Naive thymus-derived CD8-positive, alpha-beta T cell (primary cell): ENCODE measurements around the gene RNF14. TPM values are rescaled to one million over a fixed set of nuclear protein-coding genes. Genes with fewer than 3 reads are reported as not detected.
"Not testable (repeated sequence)": the region's sequence is repeated elsewhere in the genome, so short reads cannot be mapped to it uniquely, and the experiment has no call there.

Experiments
- ATAC-seq, 2 donors: fragments of 150-1000 bp; cut with Tn5 transposase in 1 of 2; sonication (Bioruptor Pico), chemical (Tn5 transposase) in 1 of 2; 1 replicate in 1 of 2; 2 replicates in 1 of 2; pipeline ENCODE4 v1.10.0; 2021; ENCODE audit warnings: mild to moderate bottlenecking in 2 of 2, moderate library complexity in 2 of 2
- POLR2A ChIA-PET: fragments of 350-600 bp; sonication (Branson Sonifier 250); formaldehyde crosslinking; loops from one replicate; lab custom pipeline; 2021; ENCODE audit warnings: antibody characterized with exemption; lab: Charles Lee
- DNase-seq, 10 donors: peaks; one replicate each; pipeline versions ENCODE4 v3.0.0 to v3.0.0-alpha.2; 2020 to 2022
- H3K27ac Mint-ChIP-seq, 10 donors: one replicate each; pipeline ENCODE4 v1.8.0; 2020 to 2022; ENCODE audit warnings: mild to moderate bottlenecking in 10 of 10, mixed read lengths in 10 of 10, moderate library complexity in 4 of 10, inconsistent platforms in 1 of 10
- H3K27me3 Mint-ChIP-seq, 5 donors: one replicate each; pipeline ENCODE4 v1.8.0; 2021 to 2022; ENCODE audit warnings: mixed read lengths in 5 of 5
- H3K36me3 Mint-ChIP-seq, 3 donors: one replicate each; pipeline ENCODE4 v1.8.0; 2020 to 2022; ENCODE audit warnings: mixed read lengths in 3 of 3, mild to moderate bottlenecking in 2 of 3, inconsistent platforms in 1 of 3
- H3K4me1 Mint-ChIP-seq, 4 donors: one replicate each; pipeline ENCODE4 v1.8.0; 2021 to 2022; ENCODE audit warnings: mixed read lengths in 4 of 4
- H3K4me3 Mint-ChIP-seq, 10 donors: one replicate each; pipeline ENCODE4 v1.8.0; 2020 to 2022; ENCODE audit warnings: mild to moderate bottlenecking in 10 of 10, mixed read lengths in 10 of 10, moderate library complexity in 6 of 10, inconsistent platforms in 1 of 10
- H3K9me3 Mint-ChIP-seq, 9 donors: one replicate each; pipeline ENCODE4 v1.8.0; 2020 to 2022; ENCODE audit warnings: mixed read lengths in 9 of 9, mild to moderate bottlenecking in 3 of 9, inconsistent platforms in 1 of 9, moderate library complexity in 1 of 9
- polyA plus RNA-seq, 3 donors: library from polyadenylated mRNA; unstranded; fragments of 300-500 nt; fragmentation: Illumina TruSeq; gene quantifications; one replicate each; pipeline ENCODE4 v1.2.3, GENCODE V29; 2021
- total RNA-seq, 8 experiments: library from RNA in 2 of 8; stranded (reverse) in 2 of 8; gene quantifications; one replicate each; pipeline ENCODE4 v1.2.3 and lab custom pipeline; 2021 to 2026

Gene RNF14, protein sequence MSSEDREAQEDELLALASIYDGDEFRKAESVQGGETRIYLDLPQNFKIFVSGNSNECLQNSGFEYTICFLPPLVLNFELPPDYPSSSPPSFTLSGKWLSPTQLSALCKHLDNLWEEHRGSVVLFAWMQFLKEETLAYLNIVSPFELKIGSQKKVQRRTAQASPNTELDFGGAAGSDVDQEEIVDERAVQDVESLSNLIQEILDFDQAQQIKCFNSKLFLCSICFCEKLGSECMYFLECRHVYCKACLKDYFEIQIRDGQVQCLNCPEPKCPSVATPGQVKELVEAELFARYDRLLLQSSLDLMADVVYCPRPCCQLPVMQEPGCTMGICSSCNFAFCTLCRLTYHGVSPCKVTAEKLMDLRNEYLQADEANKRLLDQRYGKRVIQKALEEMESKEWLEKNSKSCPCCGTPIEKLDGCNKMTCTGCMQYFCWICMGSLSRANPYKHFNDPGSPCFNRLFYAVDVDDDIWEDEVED
- total RNA-seq (10 to 100 TPM; 31.3 to 31.6 TPM), polyA plus RNA-seq (10 to 100 TPM; 27.4 to 40.1 (median 30.1) TPM), total RNA-seq (lab: John Stamatoyannopoulos, UW) (17.5 to 63.2 (median 45.4) reads per million in 6 experiments)

- H3K9me3 Mint-ChIP-seq: no peaks in the 10 kb centered on the region
- H3K4me1 Mint-ChIP-seq: peaks cover 7 to 39% (median 32%) of the 10 kb centered on the region in 4 donors
- peak within 1 kb of the TSS; percentile 92 to 99 (median 96) for H3K4me3 Mint-ChIP-seq
- H3K27ac Mint-ChIP-seq: peak within 1 kb of the TSS; percentile 92 to 99 (median 97)
- POLR2A ChIA-PET: interaction anchor here (0.5 to 2.8 kb wide), 29 partner anchors 9 to 830 kb away, joined by 3 to 49 read pairs (median 5); partner anchors contain the start of genes DELE1, FCHSD1, GNPDA1 and HDAC3
- H3K27me3 Mint-ChIP-seq: no peaks in the 10 kb centered on the region
- ATAC-seq (peak; percentile 94 to 96), DNase-seq (peak; percentile 91 to 96 (median 94))
- H3K36me3 Mint-ChIP-seq: peaks cover 0 to 18% (median 6%) of the 10 kb centered on the region in 3 donors
These were observed at the start of gene RNF14 for GRCh38 chr5:141968914-141969608. RNF14 (plus strand) TSS chr5:141969105; CDS start chr5:141973589, 4,484 bp downstream.

- POLR2A ChIA-PET: no interaction called here
- ATAC-seq (no peak), DNase-seq (no peak)
- peaks cover 7 to 22% (median 16%) of the 10 kb centered on the region in 4 donors for H3K4me1 Mint-ChIP-seq
- H3K9me3 Mint-ChIP-seq: no peaks in the 10 kb centered on the region
- H3K4me3 Mint-ChIP-seq: no peak overlapping the region
- H3K36me3 Mint-ChIP-seq: peaks cover 0 to 5% (median 0%) of the 10 kb centered on the region in 3 donors
- peaks cover 9 to 27% (median 12%) of the 10 kb centered on the region in 5 donors for H3K27me3 Mint-ChIP-seq
- H3K27ac Mint-ChIP-seq: peak overlapping the region in 2 of 10 donors; percentile 13 to 38
These were observed 49.4 kb upstream of the RNF14 start for GRCh38 chr5:141919218-141920119.

DNA sequence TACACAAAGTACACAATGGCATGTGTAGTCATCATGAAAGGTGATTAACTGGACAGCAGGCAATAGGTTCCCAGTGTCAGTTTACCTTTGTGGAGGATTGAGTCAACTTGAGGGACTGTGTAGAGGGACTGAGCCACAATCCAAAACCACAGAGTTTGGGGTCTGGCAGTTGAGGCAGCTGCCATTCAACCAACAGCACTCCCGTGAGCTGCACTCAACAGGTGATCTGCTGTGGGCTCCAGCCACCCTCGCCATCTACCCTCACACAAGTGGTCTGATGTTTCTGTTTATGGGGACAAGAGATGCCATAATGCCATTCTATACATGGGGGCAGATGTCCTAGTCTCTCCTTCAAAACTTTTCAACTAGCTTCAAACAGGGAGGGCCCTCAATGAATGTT lies 48.1 kb upstream of the RNF14 start:
- peaks cover 4 to 16% (median 8%) of the 10 kb centered on the region in 5 donors for H3K27me3 Mint-ChIP-seq
- peaks cover 10 to 28% (median 20%) of the 10 kb centered on the region in 4 donors for H3K4me1 Mint-ChIP-seq
- POLR2A ChIA-PET: no interaction called here
- H3K27ac Mint-ChIP-seq: peak overlapping the region in 2 of 10 donors; percentile 25 to 31
- H3K36me3 Mint-ChIP-seq: peaks cover 0 to 11% (median 4%) of the 10 kb centered on the region in 3 donors
- peak overlapping the region in 2 of 10 donors; percentile 27 to 76 for H3K4me3 Mint-ChIP-seq
- no peaks in the 10 kb centered on the region for H3K9me3 Mint-ChIP-seq
- no peak for DNase-seq
- no peak for ATAC-seq

GRCh38 chr5:141922827-141923447 lies 46.0 kb upstream of the RNF14 start:
- POLR2A ChIA-PET: interaction anchor here (0.7 to 2.5 kb wide), 17 partner anchors 8 to 305 kb away, joined by 3 to 30 read pairs (median 5); partner anchors contain the start of genes ARAP3, DIAPH1, FCHSD1 and HDAC3
- Mint-ChIP-seq H3K4me3 (peak overlapping the region; percentile 88 to 96 (median 94)), H3K27ac (peak overlapping the region; percentile 93 to 98 (median 98)), H3K36me3 (peaks cover 0 to 29% (median 8%) of the 10 kb centered on the region in 3 donors), H3K4me1 (peaks cover 19 to 37% (median 28%) of the 10 kb centered on the region in 4 donors)
- not testable (repeated sequence) for H3K27me3 Mint-ChIP-seq, H3K9me3 Mint-ChIP-seq, ATAC-seq
- DNase-seq: peak in 1 of 10 donors; percentile 2

DNA sequence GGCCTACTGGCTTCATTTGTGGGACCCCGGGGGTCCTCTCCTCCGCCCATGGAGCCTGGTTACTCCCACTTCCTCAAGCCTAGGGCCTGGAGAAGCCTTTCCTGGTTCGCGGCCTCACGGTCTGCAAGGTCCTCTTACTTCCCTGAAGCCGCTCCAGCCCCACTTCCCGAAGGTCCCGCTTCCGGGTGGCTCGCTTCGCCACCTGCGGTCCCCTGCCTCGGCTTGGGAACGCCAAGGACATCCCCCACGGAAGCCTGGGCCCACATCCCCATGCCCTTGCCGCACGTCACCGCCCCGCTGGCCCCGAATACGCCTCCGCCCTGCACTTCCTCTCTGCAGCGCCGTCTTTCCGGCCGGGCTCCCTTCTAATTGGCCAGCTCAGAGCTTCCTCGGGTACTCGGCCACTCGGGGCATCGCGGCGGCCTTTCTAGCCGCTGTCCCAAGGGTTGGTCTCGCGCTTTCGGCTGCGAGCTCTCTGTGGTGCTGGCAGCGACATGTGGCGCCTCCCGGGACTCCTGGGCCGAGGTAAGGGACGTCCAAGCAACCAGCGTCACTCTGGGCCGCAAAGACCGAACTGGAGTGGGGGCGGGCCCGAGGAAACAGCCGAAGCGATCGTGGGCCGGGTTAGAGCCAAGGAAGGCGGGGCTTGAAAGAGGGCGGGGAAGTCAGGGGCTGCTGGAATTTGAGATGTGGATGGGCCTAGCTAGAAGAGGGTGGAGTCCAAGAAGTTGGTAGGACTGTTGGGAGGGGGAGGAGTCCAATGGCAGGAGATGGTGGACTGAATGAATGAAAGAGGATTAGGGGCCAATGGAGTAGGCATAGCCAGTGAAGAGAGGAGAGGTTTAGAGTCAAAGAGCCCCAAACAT lies 45.2 kb upstream of the RNF14 start, which contains the start of gene DELE1:
Gene DELE1, plus strand, starts transcription at position 424 of the 866 bp plus-strand sequence. Its CDS starts 71 bp downstream, at position 495.
- Mint-ChIP-seq H3K4me3 (peak within 1 kb of the TSS; percentile 88 to 96 (median 94)), H3K4me1 (peaks cover 20 to 37% (median 29%) of the 10 kb centered on the region in 4 donors), H3K27me3 (no peaks in the 10 kb centered on the region), H3K36me3 (peaks cover 1 to 37% (median 14%) of the 10 kb centered on the region in 3 donors), H3K9me3 (no peaks in the 10 kb centered on the region), H3K27ac (peak within 1 kb of the TSS; percentile 93 to 98 (median 98))
- DNase-seq (peak; percentile 75 to 93 (median 88)), ATAC-seq (peak; percentile 95 to 97)
- POLR2A ChIA-PET: interaction anchor here (0.7 to 2.5 kb wide), 20 partner anchors 9 to 306 kb away, joined by 3 to 30 read pairs (median 5); partner anchors contain the start of genes ARAP3, DIAPH1, FCHSD1 and HDAC3

DNA sequence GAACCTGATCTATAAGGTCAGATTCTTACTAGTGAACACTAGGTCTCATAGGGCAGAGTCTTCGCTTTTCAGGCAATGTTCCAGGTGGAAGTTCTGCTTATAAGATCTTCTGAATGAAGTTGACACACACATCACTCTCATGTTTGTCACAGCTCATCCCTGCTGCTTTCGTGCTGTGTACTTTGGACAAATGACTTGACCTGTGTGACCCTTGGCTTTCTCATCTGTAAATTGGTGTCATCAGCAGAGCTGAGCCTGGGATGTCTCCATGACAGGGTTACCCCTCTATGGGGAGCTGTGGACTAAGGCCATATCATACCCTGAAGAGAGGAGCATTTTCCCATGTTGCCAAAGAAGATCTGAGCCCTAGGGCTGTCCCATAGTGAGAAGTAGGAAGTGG lies 42.5 kb upstream of the RNF14 start:
- Mint-ChIP-seq H3K36me3 (peaks cover 10 to 62% (median 25%) of the 10 kb centered on the region in 3 donors), H3K4me3 (peak overlapping the region in 4 of 10 donors; percentile 4 to 44 (median 34)), H3K27ac (peak overlapping the region in 2 of 10 donors; percentile 34 to 52), H3K9me3 (no peaks in the 10 kb centered on the region), H3K27me3 (no peaks in the 10 kb centered on the region), H3K4me1 (peaks cover 21 to 42% (median 34%) of the 10 kb centered on the region in 4 donors)
- POLR2A ChIA-PET: no interaction called here
- DNase-seq (no peak), ATAC-seq (no peak)

DNA sequence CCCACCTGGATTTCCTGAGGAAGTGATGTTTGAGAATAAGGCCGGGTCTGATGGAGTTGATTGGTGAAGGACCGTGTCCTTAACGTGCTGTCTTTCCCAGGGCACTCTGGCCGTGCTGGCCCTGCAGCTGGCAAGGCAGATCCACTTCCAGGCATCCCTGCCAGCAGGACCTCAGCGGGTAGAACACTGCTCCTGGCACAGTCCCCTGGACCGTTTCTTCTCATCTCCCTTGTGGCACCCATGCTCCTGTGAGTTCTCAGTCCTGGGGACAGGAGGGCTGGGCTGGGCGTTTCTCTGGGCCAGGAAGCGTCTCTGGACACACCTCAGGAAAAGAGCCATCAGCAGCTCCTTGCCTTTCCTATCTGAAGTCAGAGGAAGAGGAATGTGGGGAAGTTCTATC lies 40.9 kb upstream of the RNF14 start:
- no peaks in the 10 kb centered on the region for H3K27me3 Mint-ChIP-seq
- peak overlapping the region in 2 of 10 donors; percentile 2 to 14 for H3K27ac Mint-ChIP-seq
- peaks cover 12 to 78% (median 31%) of the 10 kb centered on the region in 3 donors for H3K36me3 Mint-ChIP-seq
- no peak overlapping the region for H3K4me3 Mint-ChIP-seq
- no peaks in the 10 kb centered on the region for H3K9me3 Mint-ChIP-seq
- DNase-seq: no peak
- POLR2A ChIA-PET: no interaction called here
- peaks cover 21 to 43% (median 29%) of the 10 kb centered on the region in 4 donors for H3K4me1 Mint-ChIP-seq
- ATAC-seq: no peak

DNA sequence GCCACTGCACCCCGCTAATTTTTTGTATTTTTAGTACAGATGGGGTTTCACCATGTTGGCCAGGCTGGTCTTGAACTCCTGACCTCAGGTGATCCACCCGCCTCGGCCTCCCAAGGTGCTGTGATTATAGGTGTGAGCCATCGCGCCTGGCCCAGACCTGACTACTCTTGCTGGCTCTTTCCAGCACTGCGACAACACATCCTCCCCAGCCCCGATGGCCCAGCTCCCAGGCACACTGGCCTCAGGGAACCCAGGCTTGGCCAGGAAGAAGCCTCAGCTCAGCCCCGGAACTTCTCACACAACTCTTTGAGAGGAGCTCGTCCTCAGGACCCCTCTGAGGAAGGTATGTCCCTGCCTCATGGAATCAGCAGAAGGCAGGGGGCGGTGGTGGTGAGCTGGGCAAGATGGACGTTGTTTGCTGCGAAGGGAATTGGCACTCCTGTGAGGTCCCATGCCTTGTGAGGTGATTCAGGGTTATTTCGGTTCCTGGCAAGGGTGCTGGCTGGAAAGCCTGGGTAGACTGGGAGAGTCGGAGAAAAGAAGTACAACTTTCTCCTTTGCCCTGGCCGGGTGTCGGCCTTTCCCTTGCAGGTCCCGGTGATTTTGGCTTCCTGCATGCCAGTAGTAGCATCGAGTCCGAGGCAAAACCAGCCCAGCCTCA lies 39.4 kb upstream of the RNF14 start:
- DNase-seq (no peak), ATAC-seq (no peak)
- POLR2A ChIA-PET: interaction anchor here (0.8 to 1.2 kb wide), 3 partner anchors 11 to 31 kb away, joined by 3 read pairs; no protein-coding TSS in a partner anchor
- H3K4me1 Mint-ChIP-seq: peaks cover 10 to 30% (median 21%) of the 10 kb centered on the region in 4 donors
- peak overlapping the region in 1 of 10 donors; percentile 16 for H3K27ac Mint-ChIP-seq
- H3K4me3 Mint-ChIP-seq: no peak overlapping the region
- peaks cover 12 to 86% (median 31%) of the 10 kb centered on the region in 3 donors for H3K36me3 Mint-ChIP-seq
- H3K9me3 Mint-ChIP-seq: no peaks in the 10 kb centered on the region
- no peaks in the 10 kb centered on the region for H3K27me3 Mint-ChIP-seq

DNA sequence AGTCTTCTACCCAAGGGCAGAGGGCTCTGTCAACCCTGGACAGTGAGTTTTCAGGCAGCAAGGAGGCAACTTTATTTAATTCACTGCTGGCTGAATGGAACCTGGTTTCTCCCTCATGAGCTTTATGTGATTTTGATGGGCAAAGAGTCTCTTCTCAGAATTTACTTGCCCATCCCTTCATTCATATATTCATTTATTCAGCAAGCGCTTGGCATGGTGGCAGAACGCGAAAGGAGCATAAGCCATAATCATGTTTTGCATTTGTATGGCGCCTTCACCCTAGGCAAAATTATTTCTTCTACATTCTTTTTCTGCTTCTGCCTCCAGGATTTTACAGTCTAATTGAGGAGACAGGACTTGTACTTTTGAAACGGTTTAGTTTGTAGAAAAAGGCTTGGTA lies 37.2 kb upstream of the RNF14 start:
- Mint-ChIP-seq H3K27me3 (no peaks in the 10 kb centered on the region), H3K4me3 (no peak overlapping the region), H3K36me3 (peaks cover 12 to 95% (median 27%) of the 10 kb centered on the region in 3 donors), H3K4me1 (peaks cover 0 to 20% (median 14%) of the 10 kb centered on the region in 4 donors), H3K9me3 (no peaks in the 10 kb centered on the region), H3K27ac (peak overlapping the region in 3 of 10 donors; percentile 14 to 72 (median 65))
- no peak for ATAC-seq
- DNase-seq: no peak
- POLR2A ChIA-PET: interaction anchor here (1.1 kb wide), 1 partner anchor 8 kb away, joined by 3 read pairs; the partner anchor contains the start of gene DELE1
